A673 (cell line): Measurements from ENCODE around the gene DUS3L.

Experiments
- EZH2 ChIP-seq: fragments of 200-600 bp; sonication (generic); IDR thresholded peaks from 2 replicates; pipeline ENCODE4 v1.6.1; 2017; ENCODE audit warnings: borderline replicate concordance, low read depth, mild to moderate bottlenecking, mixed read lengths, antibody characterized with exemption, low read length; ENCODE audit not compliant: poor library complexity, severe bottlenecking
- TF ChIP-seq, protein P1 (sequence below): fragments of 300-800, 200-600 bp; sonication (generic); conservative IDR thresholded peaks from 2 replicates; pipeline ENCODE4 v1.5.1; 2017; ENCODE audit warnings: low read depth, mild to moderate bottlenecking, antibody characterized with exemption, low read length, moderate library complexity, mixed read lengths

DNA sequence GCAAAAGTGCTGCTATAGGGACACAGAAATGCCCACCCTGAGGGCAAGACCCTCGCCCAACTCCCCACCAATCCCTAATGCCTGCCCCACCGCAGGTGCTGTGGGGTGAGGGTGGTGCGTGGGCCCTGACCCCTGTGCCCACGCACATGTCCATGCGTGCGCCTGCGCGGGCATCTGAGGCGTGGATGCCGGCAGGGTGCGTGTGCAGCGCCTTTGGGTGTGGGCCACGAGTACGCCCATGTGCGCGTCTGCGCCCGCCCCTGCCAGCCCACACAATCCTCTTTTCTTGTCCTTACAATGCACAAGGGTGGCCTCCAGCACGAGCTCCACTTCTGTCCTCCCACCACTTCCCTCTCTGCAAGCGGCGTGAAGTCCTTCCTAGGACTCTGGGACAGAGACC is 34.2 kb upstream of the DUS3L start:
- TF ChIP-seq, protein P1, sequence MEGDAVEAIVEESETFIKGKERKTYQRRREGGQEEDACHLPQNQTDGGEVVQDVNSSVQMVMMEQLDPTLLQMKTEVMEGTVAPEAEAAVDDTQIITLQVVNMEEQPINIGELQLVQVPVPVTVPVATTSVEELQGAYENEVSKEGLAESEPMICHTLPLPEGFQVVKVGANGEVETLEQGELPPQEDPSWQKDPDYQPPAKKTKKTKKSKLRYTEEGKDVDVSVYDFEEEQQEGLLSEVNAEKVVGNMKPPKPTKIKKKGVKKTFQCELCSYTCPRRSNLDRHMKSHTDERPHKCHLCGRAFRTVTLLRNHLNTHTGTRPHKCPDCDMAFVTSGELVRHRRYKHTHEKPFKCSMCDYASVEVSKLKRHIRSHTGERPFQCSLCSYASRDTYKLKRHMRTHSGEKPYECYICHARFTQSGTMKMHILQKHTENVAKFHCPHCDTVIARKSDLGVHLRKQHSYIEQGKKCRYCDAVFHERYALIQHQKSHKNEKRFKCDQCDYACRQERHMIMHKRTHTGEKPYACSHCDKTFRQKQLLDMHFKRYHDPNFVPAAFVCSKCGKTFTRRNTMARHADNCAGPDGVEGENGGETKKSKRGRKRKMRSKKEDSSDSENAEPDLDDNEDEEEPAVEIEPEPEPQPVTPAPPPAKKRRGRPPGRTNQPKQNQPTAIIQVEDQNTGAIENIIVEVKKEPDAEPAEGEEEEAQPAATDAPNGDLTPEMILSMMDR = no peak
- TF ChIP-seq EZH2 = no peak
